ENCODE results near the gene CYP4Z1.
"Not testable (repeated sequence)": the region's sequence is repeated elsewhere in the genome, so short reads cannot be mapped to it uniquely, and the experiment has no call there.

- not testable (repeated sequence) for TF ChIP-seq EZH2phosphoT487 (IDR thresholded peaks at IDR 0.05; ENCODE audit: insufficient read depth, low read depth); EZH2 (IDR thresholded peaks at IDR 0.05; ENCODE audit: insufficient read depth, poor library complexity, severe bottlenecking)
Observed at GRCh38 chr1:47156457-47156856, 89.4 kb downstream of the CYP4Z1 start.
